Measurements from ENCODE around the gene GHRHR.

- TF ChIP-seq POLR2A (IDR thresholded peaks at IDR 0.05): no peak
- TF ChIP-seq, protein P1, sequence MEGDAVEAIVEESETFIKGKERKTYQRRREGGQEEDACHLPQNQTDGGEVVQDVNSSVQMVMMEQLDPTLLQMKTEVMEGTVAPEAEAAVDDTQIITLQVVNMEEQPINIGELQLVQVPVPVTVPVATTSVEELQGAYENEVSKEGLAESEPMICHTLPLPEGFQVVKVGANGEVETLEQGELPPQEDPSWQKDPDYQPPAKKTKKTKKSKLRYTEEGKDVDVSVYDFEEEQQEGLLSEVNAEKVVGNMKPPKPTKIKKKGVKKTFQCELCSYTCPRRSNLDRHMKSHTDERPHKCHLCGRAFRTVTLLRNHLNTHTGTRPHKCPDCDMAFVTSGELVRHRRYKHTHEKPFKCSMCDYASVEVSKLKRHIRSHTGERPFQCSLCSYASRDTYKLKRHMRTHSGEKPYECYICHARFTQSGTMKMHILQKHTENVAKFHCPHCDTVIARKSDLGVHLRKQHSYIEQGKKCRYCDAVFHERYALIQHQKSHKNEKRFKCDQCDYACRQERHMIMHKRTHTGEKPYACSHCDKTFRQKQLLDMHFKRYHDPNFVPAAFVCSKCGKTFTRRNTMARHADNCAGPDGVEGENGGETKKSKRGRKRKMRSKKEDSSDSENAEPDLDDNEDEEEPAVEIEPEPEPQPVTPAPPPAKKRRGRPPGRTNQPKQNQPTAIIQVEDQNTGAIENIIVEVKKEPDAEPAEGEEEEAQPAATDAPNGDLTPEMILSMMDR (IDR thresholded peaks at IDR 0.05): no peak
These were observed 20.8 kb downstream of the GHRHR start for GRCh38 chr7:30984359-30985107.
